Measurements from ENCODE around the gene EFL1. TPM values are rescaled to one million over a fixed set of nuclear protein-coding genes. Genes with fewer than 3 reads are reported as not detected.
A peak's percentile ranks its signal among the peaks of the same experiment; 100 is the strongest.

EFL1 gene
- total and polyA plus RNA-seq, 9 of the 15 experiments (the other 6 are each of a cell fraction or from before 2014, with no cell fraction given) = 4.8 to 32.5 (median 16.9) TPM

DNA sequence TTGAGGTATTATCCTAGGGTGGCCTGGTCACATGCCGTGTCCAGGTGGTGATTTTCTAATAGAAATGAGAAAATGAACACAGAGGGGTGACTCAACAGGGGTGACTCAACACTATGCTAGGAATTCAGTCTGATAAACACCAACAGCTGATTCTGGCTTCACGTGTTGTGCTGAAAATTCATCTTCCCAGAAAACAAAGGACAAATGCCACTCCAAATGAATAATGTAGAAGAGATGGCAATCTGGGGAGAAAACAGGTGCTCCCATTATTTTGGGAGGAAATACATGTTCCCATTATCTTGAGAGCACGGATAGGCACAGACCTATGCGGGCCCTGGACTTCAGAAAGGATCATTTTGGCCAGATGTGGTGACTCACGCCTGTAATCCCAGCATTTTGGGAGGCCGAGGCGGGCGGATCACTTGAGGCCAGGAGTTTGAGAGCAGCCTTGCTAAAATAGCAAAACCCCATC lies 115.5 kb downstream of the EFL1 start (continued):
- TF ChIP-seq, protein P1, sequence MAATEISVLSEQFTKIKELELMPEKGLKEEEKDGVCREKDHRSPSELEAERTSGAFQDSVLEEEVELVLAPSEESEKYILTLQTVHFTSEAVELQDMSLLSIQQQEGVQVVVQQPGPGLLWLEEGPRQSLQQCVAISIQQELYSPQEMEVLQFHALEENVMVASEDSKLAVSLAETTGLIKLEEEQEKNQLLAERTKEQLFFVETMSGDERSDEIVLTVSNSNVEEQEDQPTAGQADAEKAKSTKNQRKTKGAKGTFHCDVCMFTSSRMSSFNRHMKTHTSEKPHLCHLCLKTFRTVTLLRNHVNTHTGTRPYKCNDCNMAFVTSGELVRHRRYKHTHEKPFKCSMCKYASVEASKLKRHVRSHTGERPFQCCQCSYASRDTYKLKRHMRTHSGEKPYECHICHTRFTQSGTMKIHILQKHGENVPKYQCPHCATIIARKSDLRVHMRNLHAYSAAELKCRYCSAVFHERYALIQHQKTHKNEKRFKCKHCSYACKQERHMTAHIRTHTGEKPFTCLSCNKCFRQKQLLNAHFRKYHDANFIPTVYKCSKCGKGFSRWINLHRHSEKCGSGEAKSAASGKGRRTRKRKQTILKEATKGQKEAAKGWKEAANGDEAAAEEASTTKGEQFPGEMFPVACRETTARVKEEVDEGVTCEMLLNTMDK (IDR thresholded peaks at IDR 0.05; ENCODE audit: borderline replicate concordance, insufficient read depth, low read depth, low read length, poor library complexity, severe bottlenecking) = no peak
- TF ChIP-seq, protein P2, sequence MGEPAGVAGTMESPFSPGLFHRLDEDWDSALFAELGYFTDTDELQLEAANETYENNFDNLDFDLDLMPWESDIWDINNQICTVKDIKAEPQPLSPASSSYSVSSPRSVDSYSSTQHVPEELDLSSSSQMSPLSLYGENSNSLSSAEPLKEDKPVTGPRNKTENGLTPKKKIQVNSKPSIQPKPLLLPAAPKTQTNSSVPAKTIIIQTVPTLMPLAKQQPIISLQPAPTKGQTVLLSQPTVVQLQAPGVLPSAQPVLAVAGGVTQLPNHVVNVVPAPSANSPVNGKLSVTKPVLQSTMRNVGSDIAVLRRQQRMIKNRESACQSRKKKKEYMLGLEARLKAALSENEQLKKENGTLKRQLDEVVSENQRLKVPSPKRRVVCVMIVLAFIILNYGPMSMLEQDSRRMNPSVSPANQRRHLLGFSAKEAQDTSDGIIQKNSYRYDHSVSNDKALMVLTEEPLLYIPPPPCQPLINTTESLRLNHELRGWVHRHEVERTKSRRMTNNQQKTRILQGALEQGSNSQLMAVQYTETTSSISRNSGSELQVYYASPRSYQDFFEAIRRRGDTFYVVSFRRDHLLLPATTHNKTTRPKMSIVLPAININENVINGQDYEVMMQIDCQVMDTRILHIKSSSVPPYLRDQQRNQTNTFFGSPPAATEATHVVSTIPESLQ (CRISPR knock-in tag; IDR thresholded peaks at IDR 0.05) = no peak
- no peak for TF ChIP-seq PRPF4 (IDR thresholded peaks at IDR 0.05; ENCODE audit: insufficient read depth, low read depth, low read length, poor library complexity, severe bottlenecking)
- no peak for TF ChIP-seq ZNF507 (tag; conservative IDR thresholded peaks at IDR 0.05)
- TF ChIP-seq ZNF436 (CRISPR knock-in tag; IDR thresholded peaks at IDR 0.05) = no peak
- no peak for TF ChIP-seq ZNF696 (CRISPR knock-in tag; conservative IDR thresholded peaks at IDR 0.05)
- peak; percentile 68; the same call in 1 of the 2 replicates for TF ChIP-seq L3MBTL2 (IDR thresholded peaks at IDR 0.05)
- TF ChIP-seq, protein P3, sequence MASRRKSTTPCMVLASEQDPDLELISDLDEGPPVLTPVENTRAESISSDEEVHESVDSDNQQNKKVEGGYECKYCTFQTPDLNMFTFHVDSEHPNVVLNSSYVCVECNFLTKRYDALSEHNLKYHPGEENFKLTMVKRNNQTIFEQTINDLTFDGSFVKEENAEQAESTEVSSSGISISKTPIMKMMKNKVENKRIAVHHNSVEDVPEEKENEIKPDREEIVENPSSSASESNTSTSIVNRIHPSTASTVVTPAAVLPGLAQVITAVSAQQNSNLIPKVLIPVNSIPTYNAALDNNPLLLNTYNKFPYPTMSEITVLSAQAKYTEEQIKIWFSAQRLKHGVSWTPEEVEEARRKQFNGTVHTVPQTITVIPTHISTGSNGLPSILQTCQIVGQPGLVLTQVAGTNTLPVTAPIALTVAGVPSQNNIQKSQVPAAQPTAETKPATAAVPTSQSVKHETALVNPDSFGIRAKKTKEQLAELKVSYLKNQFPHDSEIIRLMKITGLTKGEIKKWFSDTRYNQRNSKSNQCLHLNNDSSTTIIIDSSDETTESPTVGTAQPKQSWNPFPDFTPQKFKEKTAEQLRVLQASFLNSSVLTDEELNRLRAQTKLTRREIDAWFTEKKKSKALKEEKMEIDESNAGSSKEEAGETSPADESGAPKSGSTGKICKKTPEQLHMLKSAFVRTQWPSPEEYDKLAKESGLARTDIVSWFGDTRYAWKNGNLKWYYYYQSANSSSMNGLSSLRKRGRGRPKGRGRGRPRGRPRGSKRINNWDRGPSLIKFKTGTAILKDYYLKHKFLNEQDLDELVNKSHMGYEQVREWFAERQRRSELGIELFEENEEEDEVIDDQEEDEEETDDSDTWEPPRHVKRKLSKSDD (conservative IDR thresholded peaks at IDR 0.05; ENCODE audit: low read length) = no peak
- TF ChIP-seq, protein P4, sequence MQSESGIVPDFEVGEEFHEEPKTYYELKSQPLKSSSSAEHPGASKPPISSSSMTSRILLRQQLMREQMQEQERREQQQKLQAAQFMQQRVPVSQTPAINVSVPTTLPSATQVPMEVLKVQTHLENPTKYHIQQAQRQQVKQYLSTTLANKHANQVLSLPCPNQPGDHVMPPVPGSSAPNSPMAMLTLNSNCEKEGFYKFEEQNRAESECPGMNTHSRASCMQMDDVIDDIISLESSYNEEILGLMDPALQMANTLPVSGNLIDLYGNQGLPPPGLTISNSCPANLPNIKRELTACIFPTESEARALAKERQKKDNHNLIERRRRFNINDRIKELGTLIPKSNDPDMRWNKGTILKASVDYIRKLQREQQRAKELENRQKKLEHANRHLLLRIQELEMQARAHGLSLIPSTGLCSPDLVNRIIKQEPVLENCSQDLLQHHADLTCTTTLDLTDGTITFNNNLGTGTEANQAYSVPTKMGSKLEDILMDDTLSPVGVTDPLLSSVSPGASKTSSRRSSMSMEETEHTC (IDR thresholded peaks at IDR 0.05) = 0 out of 2 replicates have a peak, but pooled peaks have one; percentile 51
- TF ChIP-seq YBX1 (IDR thresholded peaks at IDR 0.05) = no peak
- TF ChIP-seq KDM4B (IDR thresholded peaks at IDR 0.05; ENCODE audit: borderline replicate concordance in 2 of 2, low read depth in 1 of 2) = no peak
- no peak for TF ChIP-seq POU5F1 (IDR thresholded peaks at IDR 0.05; ENCODE audit: borderline replicate concordance, low read depth, low read length, partially characterized antibody)
- TF ChIP-seq ZNF143 (CRISPR knock-in tag; IDR thresholded peaks at IDR 0.05) = no peak
- TF ChIP-seq, protein P5, sequence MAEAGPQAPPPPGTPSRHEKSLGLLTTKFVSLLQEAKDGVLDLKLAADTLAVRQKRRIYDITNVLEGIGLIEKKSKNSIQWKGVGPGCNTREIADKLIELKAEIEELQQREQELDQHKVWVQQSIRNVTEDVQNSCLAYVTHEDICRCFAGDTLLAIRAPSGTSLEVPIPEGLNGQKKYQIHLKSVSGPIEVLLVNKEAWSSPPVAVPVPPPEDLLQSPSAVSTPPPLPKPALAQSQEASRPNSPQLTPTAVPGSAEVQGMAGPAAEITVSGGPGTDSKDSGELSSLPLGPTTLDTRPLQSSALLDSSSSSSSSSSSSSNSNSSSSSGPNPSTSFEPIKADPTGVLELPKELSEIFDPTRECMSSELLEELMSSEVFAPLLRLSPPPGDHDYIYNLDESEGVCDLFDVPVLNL (CRISPR knock-in tag; IDR thresholded peaks at IDR 0.05; ENCODE audit: low read depth) = no peak
- TF ChIP-seq, protein P6, sequence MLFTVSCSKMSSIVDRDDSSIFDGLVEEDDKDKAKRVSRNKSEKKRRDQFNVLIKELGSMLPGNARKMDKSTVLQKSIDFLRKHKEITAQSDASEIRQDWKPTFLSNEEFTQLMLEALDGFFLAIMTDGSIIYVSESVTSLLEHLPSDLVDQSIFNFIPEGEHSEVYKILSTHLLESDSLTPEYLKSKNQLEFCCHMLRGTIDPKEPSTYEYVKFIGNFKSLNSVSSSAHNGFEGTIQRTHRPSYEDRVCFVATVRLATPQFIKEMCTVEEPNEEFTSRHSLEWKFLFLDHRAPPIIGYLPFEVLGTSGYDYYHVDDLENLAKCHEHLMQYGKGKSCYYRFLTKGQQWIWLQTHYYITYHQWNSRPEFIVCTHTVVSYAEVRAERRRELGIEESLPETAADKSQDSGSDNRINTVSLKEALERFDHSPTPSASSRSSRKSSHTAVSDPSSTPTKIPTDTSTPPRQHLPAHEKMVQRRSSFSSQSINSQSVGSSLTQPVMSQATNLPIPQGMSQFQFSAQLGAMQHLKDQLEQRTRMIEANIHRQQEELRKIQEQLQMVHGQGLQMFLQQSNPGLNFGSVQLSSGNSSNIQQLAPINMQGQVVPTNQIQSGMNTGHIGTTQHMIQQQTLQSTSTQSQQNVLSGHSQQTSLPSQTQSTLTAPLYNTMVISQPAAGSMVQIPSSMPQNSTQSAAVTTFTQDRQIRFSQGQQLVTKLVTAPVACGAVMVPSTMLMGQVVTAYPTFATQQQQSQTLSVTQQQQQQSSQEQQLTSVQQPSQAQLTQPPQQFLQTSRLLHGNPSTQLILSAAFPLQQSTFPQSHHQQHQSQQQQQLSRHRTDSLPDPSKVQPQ (CRISPR knock-in tag; IDR thresholded peaks at IDR 0.05; ENCODE audit: borderline replicate concordance) = no peak

All from K562 (cell line).